IMR-90 (cell line): ENCODE data around the gene SPRR1B. TPM values are rescaled to one million over a fixed set of nuclear protein-coding genes. Genes with fewer than 3 reads are reported as not detected.

ENCODE experiments used
- ATAC-seq: fragments of 200-7000 bp; cut with Tn5 transposase; 2 replicates; pipeline ENCODE4 v1.9.1; 2020; ENCODE audit warnings: low read depth, mild to moderate bottlenecking, moderate library complexity
- BruUV-seq: library from RNA; stranded (reverse); fragments of 400-500 nt; replicated peaks from 2 replicates; lab custom pipeline; 2021; lab: Mats Ljungman, UMichigan
- CTCF ChIA-PET: fragments of 300-600 bp; formaldehyde crosslinking; extraction: SDS; loops from one replicate; lab custom pipeline; 2021; ENCODE audit warnings: antibody characterized with exemption; lab: Yijun Ruan, JAX
- POLR2A ChIA-PET: fragments of 300-600 bp; sonication (Branson Sonifier 250); formaldehyde crosslinking; loops from one replicate; lab custom pipeline; 2022; ENCODE audit warnings: antibody characterized with exemption; ENCODE audit not compliant: unreplicated experiment; lab: Charles Lee
- DNase-seq: peaks from one replicate; pipeline ENCODE4 v3.0.0; 2013
- H2AFZ ChIP-seq: replicated peaks from 2 replicates; pipeline ENCODE3; 2013; ENCODE audit warnings: low read length, mild to moderate bottlenecking; ENCODE audit not compliant: poor library complexity
- H2AK5ac ChIP-seq: 2 replicates; pipeline ENCODE4 v1.6.1; 2013; ENCODE audit warnings: low read depth, low read length, inconsistent platforms
- H2AK9ac ChIP-seq: replicated peaks from 2 replicates; pipeline ENCODE3; 2013; ENCODE audit warnings: mild to moderate bottlenecking, low read depth, low read length, moderate library complexity; ENCODE audit not compliant: poor library complexity
- H2BK120ac ChIP-seq: 2 replicates; pipeline ENCODE4 v1.6.1; 2013; ENCODE audit warnings: low read depth, low read length, inconsistent platforms
- H2BK15ac ChIP-seq: 3 replicates; pipeline ENCODE4 v1.6.1; 2013; ENCODE audit warnings: low read depth, low read length, inconsistent platforms
- H2BK20ac ChIP-seq: 2 replicates; pipeline ENCODE4 v1.6.1; 2013; ENCODE audit warnings: low read depth, mild to moderate bottlenecking, inconsistent platforms, low read length, moderate library complexity
- H2BK5ac ChIP-seq: 2 replicates; pipeline ENCODE4 v1.6.1; 2013; ENCODE audit warnings: mild to moderate bottlenecking, low read depth, low read length, inconsistent platforms; ENCODE audit not compliant: poor library complexity, severe bottlenecking
- H3K14ac ChIP-seq: replicated peaks from 2 replicates; pipeline ENCODE4 v1.6.1; 2013; ENCODE audit warnings: low read depth, low read length, inconsistent platforms
- H3K18ac ChIP-seq: 2 replicates; pipeline ENCODE4 v1.6.1; 2013; ENCODE audit warnings: low read depth, low read length, control low read depth
- H3K23ac ChIP-seq: 2 replicates; pipeline ENCODE4 v1.6.1; 2013; ENCODE audit warnings: low read depth, low read length, inconsistent platforms
- H3K27ac ChIP-seq: 2 replicates; pipeline ENCODE4 v1.5.1; 2013; ENCODE audit warnings: mild to moderate bottlenecking, control low read depth, low read length; ENCODE audit not compliant: insufficient read depth
- H3K27me3 ChIP-seq: 2 replicates; pipeline ENCODE4 v1.6.1; 2013; ENCODE audit warnings: low read length; ENCODE audit not compliant: control insufficient read depth, insufficient read depth
- H3K36me3 ChIP-seq: 2 replicates; pipeline ENCODE4 v1.6.1; 2013; ENCODE audit warnings: low read length, mixed read lengths; ENCODE audit not compliant: control insufficient read depth, insufficient read depth
- H3K4ac ChIP-seq: 2 replicates; pipeline ENCODE4 v1.6.1; 2013; ENCODE audit warnings: low read depth, low read length, inconsistent platforms
- H3K4me1 ChIP-seq: 2 replicates; pipeline ENCODE4 v1.6.1; 2013; ENCODE audit warnings: low read length, mixed read lengths; ENCODE audit not compliant: control insufficient read depth, insufficient read depth
- H3K4me2 ChIP-seq: 2 replicates; pipeline ENCODE4 v1.6.1; 2013; ENCODE audit warnings: low read depth, mild to moderate bottlenecking, control low read depth, low read length, moderate library complexity
- H3K4me3 ChIP-seq: 2 replicates; pipeline ENCODE4 v1.5.1; 2013; ENCODE audit warnings: low read depth, mild to moderate bottlenecking, control low read depth, low read length, moderate library complexity; ENCODE audit not compliant: insufficient read depth
- H3K56ac ChIP-seq: 2 replicates; pipeline ENCODE4 v1.6.1; 2013; ENCODE audit warnings: low read length, inconsistent platforms; ENCODE audit not compliant: insufficient read depth; ENCODE audit errors: extremely low read depth
- H3K79me1 ChIP-seq, 2 experiments: 2 replicates each; pipeline ENCODE4 v1.6.1; 2013; ENCODE audit warnings: low read length in 2 of 2, inconsistent platforms in 1 of 2, low read depth in 1 of 2
- H3K9ac ChIP-seq: 2 replicates; pipeline ENCODE4 v1.6.1; 2013; ENCODE audit warnings: low read depth, low read length, control low read depth
- H3K9me1 ChIP-seq: 2 replicates; pipeline ENCODE4 v1.6.1; 2013; ENCODE audit warnings: low read length, inconsistent platforms; ENCODE audit not compliant: insufficient read depth
- H3K9me3 ChIP-seq: 2 replicates; pipeline ENCODE4 v1.6.1; 2013; ENCODE audit warnings: low read length; ENCODE audit not compliant: control insufficient read depth, insufficient read depth
- H4K20me1 ChIP-seq: 2 replicates; pipeline ENCODE4 v1.6.1; 2013; ENCODE audit warnings: low read length, inconsistent platforms; ENCODE audit not compliant: insufficient read depth
- H4K5ac ChIP-seq: 2 replicates; pipeline ENCODE4 v1.6.1; 2013; ENCODE audit warnings: mild to moderate bottlenecking, low read depth, low read length, control low read depth
- H4K8ac ChIP-seq, 2 experiments: 2 replicates each; pipeline ENCODE4 v1.6.1; 2013; ENCODE audit warnings: low read depth in 2 of 2, low read length in 2 of 2, control low read depth in 1 of 2, inconsistent platforms in 1 of 2
- H4K91ac ChIP-seq: 2 replicates; pipeline ENCODE4 v1.6.1; 2013; ENCODE audit warnings: low read depth, low read length, inconsistent platforms; ENCODE audit not compliant: insufficient read depth
- CHD1 ChIP-seq: IDR thresholded peaks from 2 replicates; pipeline ENCODE4 v1.6.1; 2012; ENCODE audit warnings: low read depth, low read length, improper control_type of control experiment
- FOS ChIP-seq: fragments of 150-350 bp; IDR thresholded peaks from 2 replicates; pipeline ENCODE4 v1.6.1; 2016; ENCODE audit warnings: low read depth, low read length
- MAFK ChIP-seq: IDR thresholded peaks from 2 replicates; pipeline ENCODE4 v1.6.1; 2012; ENCODE audit warnings: low read depth, low read length, improper control_type of control experiment
- MXI1 ChIP-seq: IDR thresholded peaks from 2 replicates; pipeline ENCODE4 v1.6.1; 2012; ENCODE audit warnings: low read depth, mild to moderate bottlenecking, low read length, moderate library complexity, borderline replicate concordance
- RFX5 ChIP-seq: IDR thresholded peaks from 2 replicates; pipeline ENCODE4 v1.8.0; 2012; ENCODE audit warnings: low read depth, mild to moderate bottlenecking, low read length, moderate library complexity
- SMC3 ChIP-seq: fragments of 150-350 bp; IDR thresholded peaks from 2 replicates; pipeline ENCODE4 v1.6.1; 2016; ENCODE audit warnings: low read depth, mild to moderate bottlenecking, antibody characterized with exemption, low read length, moderate library complexity
- USF2 ChIP-seq: fragments of 150-350 bp; IDR thresholded peaks from 2 replicates; pipeline ENCODE4 v1.6.1; 2017; ENCODE audit warnings: mild to moderate bottlenecking, antibody characterized with exemption, low read length, low read depth
- WGBS, 2 experiments: methylation state at CpG; one replicate each; pipeline versions ENCODE4 v1.1.5 to v1.1.7; 2013; ENCODE audit warnings: missing lambda C conversion rate in 2 of 2; ENCODE audit not compliant: insufficient read length in 1 of 2; ENCODE audit errors: extremely low coverage in 2 of 2; 5-methylcytosine and 5-hydroxymethylcytosine counted together
- dilution Hi-C: fragments of 300-500 bp; cut with HindIII; formaldehyde crosslinking; loops from one replicate; pipeline ENCODE4 v1.14.3; 2018; ENCODE audit warnings: low sequenced_read_pairs; ENCODE audit not compliant: unreplicated experiment
- in situ Hi-C: fragments of 300-500 bp; cut with MboI; formaldehyde crosslinking; loops from 3 replicates; pipeline ENCODE4 v1.14.3; 2019; ENCODE audit warnings: low sequenced_read_pairs, inconsistent platforms, mixed read lengths
- intact Hi-C: fragments of 100-400 bp; cut with micrococcal nuclease; formaldehyde crosslinking; loops from 2 replicates; pipeline ENCODE4 v1.10.0; 2022
- polyA plus RNA-seq, 3 experiments: library from polyadenylated mRNA; depleted of rRNA; stranded (reverse); fragments of >200 nt; gene quantifications; 2 replicates each; pipeline ENCODE4 v1.2.3, GENCODE V29; 2012; ENCODE audit warnings: low replicate concordance in 1 of 3
- total RNA-seq: library from RNA; depleted of rRNA; stranded (reverse); fragments of >200 nt; gene quantifications from 2 replicates; pipeline ENCODE4 v1.2.3, GENCODE V29; 2012

SPRR1B gene
- total and polyA plus RNA-seq, 2 of the 4 experiments (the other 2 are of a cell fraction): not detected

- Histone ChIP-seq H4K91ac (no peak within 1 kb of the TSS), H3K4ac (no peak within 1 kb of the TSS), H2BK120ac (no peak within 1 kb of the TSS), H2BK20ac (no peak within 1 kb of the TSS), H2AK5ac (no peak within 1 kb of the TSS), H4K8ac (no peak within 1 kb of the TSS), H3K14ac (no peak within 1 kb of the TSS), H2BK5ac (no peak within 1 kb of the TSS), H3K23ac (no peak within 1 kb of the TSS), H4K5ac (no peak within 1 kb of the TSS), H3K56ac (no peak within 1 kb of the TSS), H3K4me2 (no peak within 1 kb of the TSS), H3K79me1 (no peaks in the 10 kb centered on the region), H2AFZ (no peak within 1 kb of the TSS), H3K18ac (no peak within 1 kb of the TSS), H2BK15ac (no peak within 1 kb of the TSS), H2AK9ac (no peak within 1 kb of the TSS), H3K9me1 (no peaks in the 10 kb centered on the region), H3K36me3 (no peaks in the 10 kb centered on the region), H3K4me3 (no peak within 1 kb of the TSS), H3K27me3 (no peaks in the 10 kb centered on the region), H3K27ac (no peak within 1 kb of the TSS), H3K9me3 (no peaks in the 10 kb centered on the region), H3K9ac (no peak within 1 kb of the TSS), H3K4me1 (no peaks in the 10 kb centered on the region), H4K20me1 (no peaks in the 10 kb centered on the region)
- intact Hi-C loops (no loop called here), dilution Hi-C loops (no loop called here), in situ Hi-C loops (no loop called here)
- no peak for ATAC-seq
- ChIA-PET CTCF (interaction anchor here (0.6 kb wide), 1 partner anchor 12 kb away, joined by 3 read pairs; no protein-coding TSS in a partner anchor), POLR2A (no interaction called here)
- TF ChIP-seq RFX5: no peak
- TF ChIP-seq SMC3: no peak
- TF ChIP-seq MXI1: no peak
- TF ChIP-seq FOS: no peak
- TF ChIP-seq MAFK: no peak
- TF ChIP-seq CHD1: no peak
- no peak for TF ChIP-seq USF2
- no TSS peak for BruUV-seq
- DNase-seq: no peak
- no CpG with 5 or more reads among the region's 3 CpGs for WGBS, 2 experiments
These were observed 47.3 kb upstream of the SPRR1B start, which contains the start of gene SPRR1A for GRCh38 chr1:152983743-152984142. TSS of gene SPRR1A (plus strand) at chr1:152984081. CDS start at chr1:152985231, 1,150 bp downstream.
